Measurements from ENCODE around the gene CELSR1.

- no peak for TF ChIP-seq EZH2 (IDR thresholded peaks at IDR 0.05; ENCODE audit: low read length, missing control alignments)
- TF ChIP-seq, protein P1, sequence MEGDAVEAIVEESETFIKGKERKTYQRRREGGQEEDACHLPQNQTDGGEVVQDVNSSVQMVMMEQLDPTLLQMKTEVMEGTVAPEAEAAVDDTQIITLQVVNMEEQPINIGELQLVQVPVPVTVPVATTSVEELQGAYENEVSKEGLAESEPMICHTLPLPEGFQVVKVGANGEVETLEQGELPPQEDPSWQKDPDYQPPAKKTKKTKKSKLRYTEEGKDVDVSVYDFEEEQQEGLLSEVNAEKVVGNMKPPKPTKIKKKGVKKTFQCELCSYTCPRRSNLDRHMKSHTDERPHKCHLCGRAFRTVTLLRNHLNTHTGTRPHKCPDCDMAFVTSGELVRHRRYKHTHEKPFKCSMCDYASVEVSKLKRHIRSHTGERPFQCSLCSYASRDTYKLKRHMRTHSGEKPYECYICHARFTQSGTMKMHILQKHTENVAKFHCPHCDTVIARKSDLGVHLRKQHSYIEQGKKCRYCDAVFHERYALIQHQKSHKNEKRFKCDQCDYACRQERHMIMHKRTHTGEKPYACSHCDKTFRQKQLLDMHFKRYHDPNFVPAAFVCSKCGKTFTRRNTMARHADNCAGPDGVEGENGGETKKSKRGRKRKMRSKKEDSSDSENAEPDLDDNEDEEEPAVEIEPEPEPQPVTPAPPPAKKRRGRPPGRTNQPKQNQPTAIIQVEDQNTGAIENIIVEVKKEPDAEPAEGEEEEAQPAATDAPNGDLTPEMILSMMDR (conservative IDR thresholded peaks at IDR 0.05 in 1 of 2, IDR thresholded peaks at IDR 0.05 in 1 of 2; ENCODE audit: low read depth in 1 of 2, low read length in 2 of 2) = no peak
Observed at GRCh38 chr22:46326066-46326680, 211.2 kb downstream of the CELSR1 start.
